Measurements from ENCODE around the gene SHBG. TPM values are rescaled to one million over a fixed set of nuclear protein-coding genes. Genes with fewer than 3 reads are reported as not detected.
"Not testable (repeated sequence)": the region's sequence is repeated elsewhere in the genome, so short reads cannot be mapped to it uniquely, and the experiment has no call there.

The SHBG gene
- total and polyA plus RNA-seq, 8 donors: 0.16 to 0.82 (median 0.23) TPM; not detected in 3

DNA sequence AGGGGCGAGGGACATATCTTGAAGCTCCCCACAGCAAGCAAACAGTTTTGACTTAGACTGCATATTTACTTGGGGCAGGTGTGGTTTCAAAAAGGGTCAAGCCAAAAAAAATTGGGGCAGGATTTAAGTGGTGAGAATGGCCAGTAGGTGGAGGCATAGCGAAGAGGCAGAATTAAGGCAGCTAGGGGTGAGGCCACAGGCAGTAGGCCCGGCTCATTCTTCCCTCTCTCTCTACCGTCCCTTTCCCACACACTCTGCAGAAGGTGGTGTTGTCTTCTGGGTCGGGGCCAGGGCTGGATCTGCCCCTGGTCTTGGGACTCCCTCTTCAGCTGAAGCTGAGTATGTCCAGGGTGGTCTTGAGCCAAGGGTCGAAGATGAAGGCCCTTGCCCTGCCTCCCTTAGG, 2.6 kb downstream of the SHBG start:
- Histone ChIP-seq H3K4me1 (peaks cover 0 to 7% (median 0%) of the 10 kb centered on the region in 3 donors), H3K4me3 (no peak overlapping the region), H3K9me3 (no peaks in the 10 kb centered on the region), H3K36me3 (no peaks in the 10 kb centered on the region), H3K27me3 (no peaks in the 10 kb centered on the region), H3K27ac (no peak overlapping the region)
- WGBS, 2 donors: 45 to 49% methylated on average over 6 of the region's 6 CpGs
- TF ChIP-seq, protein P1, sequence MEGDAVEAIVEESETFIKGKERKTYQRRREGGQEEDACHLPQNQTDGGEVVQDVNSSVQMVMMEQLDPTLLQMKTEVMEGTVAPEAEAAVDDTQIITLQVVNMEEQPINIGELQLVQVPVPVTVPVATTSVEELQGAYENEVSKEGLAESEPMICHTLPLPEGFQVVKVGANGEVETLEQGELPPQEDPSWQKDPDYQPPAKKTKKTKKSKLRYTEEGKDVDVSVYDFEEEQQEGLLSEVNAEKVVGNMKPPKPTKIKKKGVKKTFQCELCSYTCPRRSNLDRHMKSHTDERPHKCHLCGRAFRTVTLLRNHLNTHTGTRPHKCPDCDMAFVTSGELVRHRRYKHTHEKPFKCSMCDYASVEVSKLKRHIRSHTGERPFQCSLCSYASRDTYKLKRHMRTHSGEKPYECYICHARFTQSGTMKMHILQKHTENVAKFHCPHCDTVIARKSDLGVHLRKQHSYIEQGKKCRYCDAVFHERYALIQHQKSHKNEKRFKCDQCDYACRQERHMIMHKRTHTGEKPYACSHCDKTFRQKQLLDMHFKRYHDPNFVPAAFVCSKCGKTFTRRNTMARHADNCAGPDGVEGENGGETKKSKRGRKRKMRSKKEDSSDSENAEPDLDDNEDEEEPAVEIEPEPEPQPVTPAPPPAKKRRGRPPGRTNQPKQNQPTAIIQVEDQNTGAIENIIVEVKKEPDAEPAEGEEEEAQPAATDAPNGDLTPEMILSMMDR (IDR thresholded peaks at IDR 0.05): peak in 2 of 4 donors; percentile 11 to 12
- peak in 3 of 4 donors; percentile 31 to 51 (median 33) for ATAC-seq
- DNase-seq: peak in 2 of 6 donors; percentile 45 to 46
- intact Hi-C loops (cut with DNase I): no loop called here
- no peak for FAIRE-seq

GRCh38 chr17:7633093-7633492, 3.2 kb downstream of the SHBG start:
- ATAC-seq (peak in 2 of 4 donors; percentile 18 to 21), DNase-seq (no peak), FAIRE-seq (no peak)
- Histone ChIP-seq H3K4me3 (no peak overlapping the region), H3K27ac (no peak overlapping the region), H3K27me3 (no peaks in the 10 kb centered on the region), H3K36me3 (no peaks in the 10 kb centered on the region), H3K9me3 (no peaks in the 10 kb centered on the region), H3K4me1 (peaks cover 0 to 4% (median 0%) of the 10 kb centered on the region in 3 donors)
- TF ChIP-seq, protein P1 (IDR thresholded peaks at IDR 0.05): no peak
- WGBS, 2 donors: 59 to 62% methylated on average over 2 of the region's 2 CpGs
- intact Hi-C loops (cut with DNase I): no loop called here

DNA sequence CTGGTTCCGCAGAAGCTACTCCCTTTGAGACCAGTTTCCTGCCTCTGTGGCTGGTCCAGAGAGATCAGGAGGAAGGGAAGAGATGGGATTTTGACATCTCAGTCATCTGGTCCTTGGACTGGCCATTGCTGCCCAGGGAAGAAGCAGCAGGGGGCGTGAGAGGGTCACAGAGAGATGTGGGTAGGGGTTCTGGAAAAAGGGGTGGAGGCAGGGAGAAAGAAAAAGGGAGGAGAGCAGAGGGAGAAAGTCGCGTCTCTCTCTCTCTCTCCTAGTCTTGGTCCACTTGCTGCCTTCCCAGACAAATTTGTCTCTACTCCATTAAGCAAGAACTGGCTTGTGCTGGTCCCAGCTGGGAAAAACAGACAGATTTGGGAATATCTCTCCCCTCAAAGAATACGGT, 4.4 kb downstream of the SHBG start:
- ATAC-seq: peak in 1 of 4 donors; percentile 26
- no peak for DNase-seq
- peaks cover 0 to 3% (median 0%) of the 10 kb centered on the region in 3 donors for H3K4me1 ChIP-seq

GRCh38 chr17:7636163-7636562, 6.2 kb downstream of the SHBG start:
- WGBS, 2 donors: 57 to 59% methylated on average over 5 of the region's 5 CpGs

More for the DNA sequence above, 4.4 kb downstream of the SHBG start:
- Histone ChIP-seq H3K27ac (no peak overlapping the region), H3K9me3 (no peaks in the 10 kb centered on the region), H3K36me3 (no peaks in the 10 kb centered on the region), H3K4me3 (no peak overlapping the region), H3K27me3 (no peaks in the 10 kb centered on the region)
- intact Hi-C loops (cut with DNase I): no loop called here
- no peak for FAIRE-seq
- 28 to 32% methylated on average over 5 of the region's 5 CpGs for WGBS, 2 donors
- TF ChIP-seq, protein P1 (IDR thresholded peaks at IDR 0.05): no peak

DNA sequence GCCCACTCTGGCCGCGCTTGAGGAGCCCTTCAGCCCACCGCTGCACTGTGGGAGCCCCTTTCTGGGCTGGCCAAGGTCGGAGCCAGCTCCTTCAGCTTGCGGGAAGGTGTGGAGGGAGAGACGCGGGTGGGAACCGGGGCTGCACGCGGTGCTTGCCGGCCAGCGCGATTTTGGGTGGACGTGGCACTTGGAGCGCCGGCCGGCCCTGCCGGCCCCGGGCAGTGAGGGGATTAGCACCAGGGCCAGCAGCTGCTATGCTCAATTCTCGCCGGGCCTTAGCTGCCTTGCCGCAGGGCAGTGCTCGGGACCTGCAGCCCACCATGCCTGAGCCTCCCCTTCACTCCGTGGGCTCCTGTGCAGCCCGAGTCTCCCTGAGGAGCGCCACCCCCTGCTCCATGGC, 10.8 kb downstream of the SHBG start:
- Histone ChIP-seq H3K27me3 (no peaks in the 10 kb centered on the region), H3K36me3 (no peaks in the 10 kb centered on the region), H3K27ac (no peak overlapping the region), H3K4me3 (no peak overlapping the region), H3K9me3 (no peaks in the 10 kb centered on the region), H3K4me1 (no peaks in the 10 kb centered on the region)
- DNase-seq (no peak), ATAC-seq (no peak), FAIRE-seq (no peak)
- 91 to 94% methylated on average over 26 of the region's 26 CpGs for WGBS, 2 donors
- TF ChIP-seq, protein P1 (IDR thresholded peaks at IDR 0.05): no peak
- intact Hi-C loops (cut with DNase I): no loop called here

More at GRCh38 chr17:7636163-7636562, 6.2 kb downstream of the SHBG start:
- ATAC-seq: no peak
- FAIRE-seq: no peak
- Histone ChIP-seq H3K9me3 (no peaks in the 10 kb centered on the region), H3K27ac (no peak overlapping the region), H3K4me3 (no peak overlapping the region), H3K27me3 (no peaks in the 10 kb centered on the region), H3K36me3 (no peaks in the 10 kb centered on the region), H3K4me1 (peaks cover 0 to 3% (median 0%) of the 10 kb centered on the region in 3 donors)
- no peak for DNase-seq
- intact Hi-C loops (cut with DNase I): no loop called here
- TF ChIP-seq, protein P1 (IDR thresholded peaks at IDR 0.05): no peak

DNA sequence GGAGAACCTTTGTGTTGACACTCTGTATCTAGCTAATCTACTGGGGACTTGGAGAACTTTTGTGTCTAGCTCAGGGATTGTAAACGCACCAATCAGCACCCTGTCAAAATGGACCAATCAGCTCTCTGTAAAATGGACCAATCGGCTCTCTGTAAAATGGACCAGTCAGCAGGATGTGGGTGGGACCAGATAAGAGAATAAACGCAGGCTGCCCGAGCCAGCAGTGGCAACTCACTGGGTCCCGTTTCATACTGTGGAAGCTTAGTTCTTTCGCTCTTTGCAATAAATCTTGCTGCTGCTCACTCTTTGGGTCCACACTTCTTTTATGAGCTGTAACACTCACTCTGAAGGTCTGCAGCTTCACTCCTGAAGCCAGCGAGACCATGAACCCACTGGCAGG, 11.7 kb downstream of the SHBG start:
- DNase-seq; H3K36me3 ChIP-seq; FAIRE-seq; H3K4me3 ChIP-seq; H3K4me1 ChIP-seq; intact Hi-C loops (cut with DNase I); ATAC-seq; H3K27me3 ChIP-seq; H3K27ac ChIP-seq; H3K9me3 ChIP-seq: not testable (repeated sequence)
- 56 to 57% methylated on average over 7 of the region's 7 CpGs for WGBS, 2 donors

Measured in pancreas (tissue), 10 donors.